Panc1 (cell line): ENCODE measurements around the gene AEN. TPM values are rescaled to one million over a fixed set of nuclear protein-coding genes. Genes with fewer than 3 reads are reported as not detected.
"Not testable (repeated sequence)": the region's sequence is repeated elsewhere in the genome, so short reads cannot be mapped to it uniquely, and the experiment has no call there.

ENCODE experiments used
- ATAC-seq: fragments of 200-7000 bp; cut with Tn5 transposase; 2 replicates; pipeline ENCODE4 v1.9.1; 2020; ENCODE audit warnings: mild to moderate bottlenecking, moderate library complexity
- BruUV-seq: library from RNA; stranded (reverse); fragments of 400-500 nt; replicated peaks from 2 replicates; lab custom pipeline; 2021; lab: Mats Ljungman, UMichigan
- CTCF ChIA-PET: fragments of 300-600 bp; sonication (Branson Sonifier 250); formaldehyde crosslinking; loops from one replicate; lab custom pipeline; 2022; ENCODE audit warnings: antibody characterized with exemption; lab: Charles Lee
- POLR2A ChIA-PET: fragments of 300-600 bp; sonication (Branson Sonifier 250); formaldehyde crosslinking; loops from one replicate; lab custom pipeline; 2022; ENCODE audit warnings: antibody characterized with exemption; lab: Charles Lee
- DNase-seq: peaks from one replicate; pipeline ENCODE4 v3.0.0-alpha.2; 2010; ENCODE audit warnings: low read depth, low spot score
- H3K27ac ChIP-seq: 2 replicates; pipeline ENCODE4 v1.5.1; 2011; ENCODE audit warnings: mild to moderate bottlenecking, low read length, inconsistent platforms
- H3K27me3 ChIP-seq: fragments of 200-500 bp; sonication (Bioruptor generic); 2 replicates; pipeline ENCODE4 v1.6.0; 2014; ENCODE audit warnings: low read length, inconsistent platforms; ENCODE audit not compliant: control insufficient read depth, insufficient read depth
- H3K36me3 ChIP-seq: fragments of 200-500 bp; sonication (Bioruptor generic); 2 replicates; pipeline ENCODE4 v1.5.1; 2014; ENCODE audit warnings: inconsistent platforms, mild to moderate bottlenecking, low read length, moderate library complexity; ENCODE audit not compliant: control insufficient read depth, insufficient read depth
- H3K4me1 ChIP-seq: 2 replicates; pipeline ENCODE4 v1.5.1; 2011; ENCODE audit warnings: inconsistent platforms, mild to moderate bottlenecking, low read length, moderate library complexity; ENCODE audit not compliant: control insufficient read depth, insufficient read depth
- H3K4me3 ChIP-seq, 2 experiments: 2 replicates each; pipeline ENCODE4 v1.5.1; 2011 to 2012; ENCODE audit warnings: low read depth in 2 of 2, low read length in 2 of 2, mild to moderate bottlenecking in 2 of 2, inconsistent platforms in 1 of 2, moderate library complexity in 1 of 2
- H3K9me3 ChIP-seq: fragments of 200-500 bp; sonication (Bioruptor generic); 2 replicates; pipeline ENCODE4 v1.5.1; 2014; ENCODE audit warnings: low read depth, mild to moderate bottlenecking, inconsistent platforms, low read length, moderate library complexity; ENCODE audit not compliant: control insufficient read depth, insufficient read depth
- POLR2AphosphoS5 ChIP-seq: IDR thresholded peaks from 2 replicates; pipeline ENCODE4 v1.6.1; 2012; ENCODE audit warnings: mild to moderate bottlenecking, low read depth, low read length, moderate library complexity
- SIN3A ChIP-seq: IDR thresholded peaks from 2 replicates; pipeline ENCODE4 v1.6.1; 2012; ENCODE audit warnings: low read depth, mild to moderate bottlenecking, low read length, moderate library complexity, borderline replicate concordance; ENCODE audit not compliant: insufficient read depth
- TCF7L2 ChIP-seq: IDR thresholded peaks from 2 replicates; pipeline ENCODE4 v1.6.1; 2011; ENCODE audit warnings: mild to moderate bottlenecking, low read depth, low read length, inconsistent platforms
- in situ Hi-C: cut with HindIII; loops from 2 replicates; pipeline ENCODE4 v1.10.0; 2016; ENCODE audit warnings: low sequenced_read_pairs, low pct_unique_long_range_greater_than_20kb
- intact Hi-C: fragments of 100-400 bp; cut with micrococcal nuclease; formaldehyde crosslinking; loops from one replicate; pipeline ENCODE4 v1.10.0; 2022; ENCODE audit not compliant: unreplicated experiment
- total RNA-seq: library from RNA; stranded (reverse); gene quantifications from one replicate; pipeline ENCODE4 v1.2.1, GENCODE V29; 2021; ENCODE audit not compliant: unreplicated experiment
- TF ChIP-seq, protein P1 (sequence below), 2 experiments: IDR thresholded peaks; 2 replicates each; pipeline ENCODE4 v1.6.1; 2011 to 2012; ENCODE audit warnings: low read depth in 2 of 2, control low read depth in 1 of 2, low read length in 1 of 2, mild to moderate bottlenecking in 1 of 2, moderate library complexity in 1 of 2; ENCODE audit not compliant: insufficient read depth in 1 of 2
- TF ChIP-seq, protein P2 (sequence below): fragments of 450-650 bp; IDR thresholded peaks from 2 replicates; pipeline ENCODE4 v1.5.1; 2017; ENCODE audit warnings: mild to moderate bottlenecking

AEN gene
- total RNA-seq, 1 experiment from 2014 or later, result 38.7 TPM

DNA sequence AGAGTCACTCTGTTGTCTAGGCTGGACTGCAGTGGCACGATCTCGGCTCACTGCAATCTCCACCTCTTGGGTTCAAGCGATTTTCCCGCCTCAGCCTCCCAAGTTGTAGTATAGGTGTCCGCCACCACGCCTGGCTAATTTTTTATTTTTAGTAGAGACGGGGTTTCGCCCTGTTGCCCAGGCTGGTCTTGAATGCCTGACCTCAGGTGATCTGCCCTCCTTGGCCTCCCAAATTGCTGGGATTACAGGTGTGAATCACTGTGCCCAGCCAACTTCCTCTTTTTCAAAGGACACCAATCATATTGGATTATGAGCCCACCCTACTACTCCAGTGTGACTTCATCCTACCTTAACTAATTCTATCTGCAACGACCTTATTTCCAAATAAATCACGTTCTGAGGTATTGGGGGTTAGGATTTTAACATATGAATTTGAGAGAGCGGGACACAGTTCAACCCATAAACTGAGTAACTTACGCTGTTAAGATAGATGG is 20.9 kb downstream of the AEN start:
- TF ChIP-seq TCF7L2 (no peak), POLR2AphosphoS5 (no peak), SIN3A (no peak)
- TF ChIP-seq, protein P1, sequence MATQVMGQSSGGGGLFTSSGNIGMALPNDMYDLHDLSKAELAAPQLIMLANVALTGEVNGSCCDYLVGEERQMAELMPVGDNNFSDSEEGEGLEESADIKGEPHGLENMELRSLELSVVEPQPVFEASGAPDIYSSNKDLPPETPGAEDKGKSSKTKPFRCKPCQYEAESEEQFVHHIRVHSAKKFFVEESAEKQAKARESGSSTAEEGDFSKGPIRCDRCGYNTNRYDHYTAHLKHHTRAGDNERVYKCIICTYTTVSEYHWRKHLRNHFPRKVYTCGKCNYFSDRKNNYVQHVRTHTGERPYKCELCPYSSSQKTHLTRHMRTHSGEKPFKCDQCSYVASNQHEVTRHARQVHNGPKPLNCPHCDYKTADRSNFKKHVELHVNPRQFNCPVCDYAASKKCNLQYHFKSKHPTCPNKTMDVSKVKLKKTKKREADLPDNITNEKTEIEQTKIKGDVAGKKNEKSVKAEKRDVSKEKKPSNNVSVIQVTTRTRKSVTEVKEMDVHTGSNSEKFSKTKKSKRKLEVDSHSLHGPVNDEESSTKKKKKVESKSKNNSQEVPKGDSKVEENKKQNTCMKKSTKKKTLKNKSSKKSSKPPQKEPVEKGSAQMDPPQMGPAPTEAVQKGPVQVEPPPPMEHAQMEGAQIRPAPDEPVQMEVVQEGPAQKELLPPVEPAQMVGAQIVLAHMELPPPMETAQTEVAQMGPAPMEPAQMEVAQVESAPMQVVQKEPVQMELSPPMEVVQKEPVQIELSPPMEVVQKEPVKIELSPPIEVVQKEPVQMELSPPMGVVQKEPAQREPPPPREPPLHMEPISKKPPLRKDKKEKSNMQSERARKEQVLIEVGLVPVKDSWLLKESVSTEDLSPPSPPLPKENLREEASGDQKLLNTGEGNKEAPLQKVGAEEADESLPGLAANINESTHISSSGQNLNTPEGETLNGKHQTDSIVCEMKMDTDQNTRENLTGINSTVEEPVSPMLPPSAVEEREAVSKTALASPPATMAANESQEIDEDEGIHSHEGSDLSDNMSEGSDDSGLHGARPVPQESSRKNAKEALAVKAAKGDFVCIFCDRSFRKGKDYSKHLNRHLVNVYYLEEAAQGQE (IDR thresholded peaks at IDR 0.05; ENCODE audit: insufficient read depth in 1 of 2, low read depth in 2 of 2, low read length in 1 of 2), result no peak
- TF ChIP-seq, protein P2, sequence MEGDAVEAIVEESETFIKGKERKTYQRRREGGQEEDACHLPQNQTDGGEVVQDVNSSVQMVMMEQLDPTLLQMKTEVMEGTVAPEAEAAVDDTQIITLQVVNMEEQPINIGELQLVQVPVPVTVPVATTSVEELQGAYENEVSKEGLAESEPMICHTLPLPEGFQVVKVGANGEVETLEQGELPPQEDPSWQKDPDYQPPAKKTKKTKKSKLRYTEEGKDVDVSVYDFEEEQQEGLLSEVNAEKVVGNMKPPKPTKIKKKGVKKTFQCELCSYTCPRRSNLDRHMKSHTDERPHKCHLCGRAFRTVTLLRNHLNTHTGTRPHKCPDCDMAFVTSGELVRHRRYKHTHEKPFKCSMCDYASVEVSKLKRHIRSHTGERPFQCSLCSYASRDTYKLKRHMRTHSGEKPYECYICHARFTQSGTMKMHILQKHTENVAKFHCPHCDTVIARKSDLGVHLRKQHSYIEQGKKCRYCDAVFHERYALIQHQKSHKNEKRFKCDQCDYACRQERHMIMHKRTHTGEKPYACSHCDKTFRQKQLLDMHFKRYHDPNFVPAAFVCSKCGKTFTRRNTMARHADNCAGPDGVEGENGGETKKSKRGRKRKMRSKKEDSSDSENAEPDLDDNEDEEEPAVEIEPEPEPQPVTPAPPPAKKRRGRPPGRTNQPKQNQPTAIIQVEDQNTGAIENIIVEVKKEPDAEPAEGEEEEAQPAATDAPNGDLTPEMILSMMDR, result no peak
- in situ Hi-C loops, result no loop called here
- DNase-seq, result no peak
- no TSS peak for BruUV-seq
- ATAC-seq, result no peak
- Histone ChIP-seq H3K9me3 (no peaks in the 10 kb centered on the region), H3K36me3 (no peaks in the 10 kb centered on the region), H3K27me3 (no peaks in the 10 kb centered on the region), H3K27ac (no peak overlapping the region), H3K4me3 (no peak overlapping the region), H3K4me1 (peaks cover 22% of the 10 kb centered on the region)
- POLR2A ChIA-PET, result no interaction called here
- intact Hi-C loops, result no loop called here
- CTCF ChIA-PET, result no interaction called here

DNA sequence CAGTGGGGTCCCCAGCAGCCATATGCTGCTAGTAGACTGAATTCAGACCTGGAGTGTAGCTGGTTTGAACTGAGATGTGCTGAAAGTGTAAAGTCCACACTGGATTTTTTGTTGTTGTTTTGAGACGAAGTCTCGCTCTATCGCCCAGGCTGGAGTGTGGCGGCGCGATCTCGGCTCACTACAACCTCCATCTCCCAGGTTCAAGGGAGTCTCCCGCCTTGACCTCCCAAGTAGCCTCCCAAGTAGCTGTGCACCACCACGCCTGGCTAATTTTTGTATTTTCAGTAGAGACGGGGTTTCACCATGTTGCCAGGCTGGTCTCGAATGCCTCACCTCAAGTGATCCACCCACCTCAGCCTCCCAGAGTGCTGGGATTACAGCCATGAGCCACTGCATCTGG is 21.4 kb downstream of the AEN start:
- POLR2A ChIA-PET, ATAC-seq, DNase-seq, BruUV-seq, H3K27ac ChIP-seq, H3K9me3 ChIP-seq, H3K27me3 ChIP-seq, intact Hi-C loops, CTCF ChIA-PET, H3K36me3 ChIP-seq, in situ Hi-C loops, H3K4me3 ChIP-seq: not testable (repeated sequence)
- peaks cover 22% of the 10 kb centered on the region for H3K4me1 ChIP-seq

DNA sequence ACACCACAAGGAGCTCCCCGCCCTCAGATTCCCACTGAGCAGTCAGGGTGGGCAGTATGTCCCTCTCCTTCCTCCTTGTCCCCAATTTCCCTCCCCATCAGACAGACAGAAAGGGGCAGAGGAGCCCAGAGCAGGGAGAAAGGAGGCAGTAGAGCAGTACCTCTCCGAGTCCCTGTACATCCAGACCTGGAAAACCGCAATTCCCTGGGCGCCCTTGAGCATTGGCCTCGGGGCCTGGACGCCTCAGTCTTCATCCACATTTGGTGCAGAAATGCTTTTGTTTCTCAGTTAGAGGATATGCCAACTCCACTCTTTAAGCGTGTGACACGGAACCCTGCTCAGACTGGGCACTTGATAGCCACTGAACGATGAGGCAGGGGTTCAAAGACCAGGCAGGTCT is 23.6 kb downstream of the AEN start:
- no peaks in the 10 kb centered on the region for H3K9me3 ChIP-seq
- POLR2A ChIA-PET, result no interaction called here
- CTCF ChIA-PET, result no interaction called here

More for the DNA sequence above, 23.6 kb downstream of the AEN start:
- no peaks in the 10 kb centered on the region for H3K36me3 ChIP-seq
- ATAC-seq, result no peak
- no peak overlapping the region for H3K4me3 ChIP-seq
- H3K27ac ChIP-seq, result no peak overlapping the region
- peaks cover 11% of the 10 kb centered on the region for H3K4me1 ChIP-seq
- intact Hi-C loops, result no loop called here
- no peaks in the 10 kb centered on the region for H3K27me3 ChIP-seq
- in situ Hi-C loops, result no loop called here
- BruUV-seq, result no TSS peak
- TF ChIP-seq POLR2AphosphoS5 (no peak), TCF7L2 (no peak), SIN3A (no peak)
- DNase-seq, result no peak
